ENCODE results near the gene ANKMY1. TPM values are rescaled to one million over a fixed set of nuclear protein-coding genes. Genes with fewer than 3 reads are reported as not detected.

Gene ANKMY1
- total and polyA plus RNA-seq, 2 experiments from 2014 or later, result 2.3 to 8.9 TPM

GRCh38 chr2:240593703-240594451 is 36.1 kb upstream of the ANKMY1 start:
- Histone ChIP-seq H3F3A (replicated peaks; ENCODE audit: low read depth) (no peaks in the 10 kb centered on the region), H3K9me2 (ENCODE audit: insufficient read depth) (no peaks in the 10 kb centered on the region), H3K4me3 (no peak overlapping the region), H3K27ac (ENCODE audit: low read depth) (no peak overlapping the region), H2AFZ (no peak overlapping the region), H3K36me3 (ENCODE audit: insufficient read depth) (no peaks in the 10 kb centered on the region), H3K4me2 (no peak overlapping the region), H3K79me2 (replicated peaks; ENCODE audit: insufficient read depth) (peaks cover 33% of the 10 kb centered on the region), H3K27me3 (ENCODE audit: insufficient read depth) (no peaks in the 10 kb centered on the region), H3K4me1 (ENCODE audit: insufficient read depth) (no peaks in the 10 kb centered on the region), H4K20me1 (replicated peaks; ENCODE audit: insufficient read depth) (peaks cover 3% of the 10 kb centered on the region)
- no peak for ATAC-seq
- no peak for DNase-seq (ENCODE audit: low spot score)
- Mint-ChIP-seq H3K9me3 (no peaks in the 10 kb centered on the region), H3K27ac (no peak overlapping the region), H3K4me3 (no peak overlapping the region), H3K36me3 (ENCODE audit: low read depth) (peaks cover 3% of the 10 kb centered on the region; the same call in 2 of the 3 replicates), H3K4me1 (peaks cover 3% of the 10 kb centered on the region), H3K27me3 (ENCODE audit: insufficient read depth, low read depth, poor library complexity) (peaks cover 1% of the 10 kb centered on the region)
- TF ChIP-seq JUNB (IDR thresholded peaks at IDR 0.05; ENCODE audit: unreplicated experiment) (no peak), STAT1 (IDR thresholded peaks at IDR 0.05; ENCODE audit: unreplicated experiment) (no peak), EZH2 (IDR thresholded peaks at IDR 0.05; ENCODE audit: low read depth, unreplicated experiment) (no peak), ZNF462 (CRISPR knock-in tag; IDR thresholded peaks at IDR 0.05) (no peak), REST (IDR thresholded peaks at IDR 0.05; ENCODE audit: unreplicated experiment) (no peak), CREB1 (CRISPR knock-in tag; IDR thresholded peaks at IDR 0.05; ENCODE audit: low read depth) (no peak), NANOG (IDR thresholded peaks at IDR 0.05; ENCODE audit: borderline replicate concordance) (no peak), ZNF114 (CRISPR knock-in tag; IDR thresholded peaks at IDR 0.05) (no peak), POLR2AphosphoS5 (IDR thresholded peaks at IDR 0.05; ENCODE audit: low read depth) (no peak), CTCF (conservative IDR thresholded peaks at IDR 0.05; ENCODE audit: low read depth in 2 of 2) (no peak)
- TF ChIP-seq, protein P1, sequence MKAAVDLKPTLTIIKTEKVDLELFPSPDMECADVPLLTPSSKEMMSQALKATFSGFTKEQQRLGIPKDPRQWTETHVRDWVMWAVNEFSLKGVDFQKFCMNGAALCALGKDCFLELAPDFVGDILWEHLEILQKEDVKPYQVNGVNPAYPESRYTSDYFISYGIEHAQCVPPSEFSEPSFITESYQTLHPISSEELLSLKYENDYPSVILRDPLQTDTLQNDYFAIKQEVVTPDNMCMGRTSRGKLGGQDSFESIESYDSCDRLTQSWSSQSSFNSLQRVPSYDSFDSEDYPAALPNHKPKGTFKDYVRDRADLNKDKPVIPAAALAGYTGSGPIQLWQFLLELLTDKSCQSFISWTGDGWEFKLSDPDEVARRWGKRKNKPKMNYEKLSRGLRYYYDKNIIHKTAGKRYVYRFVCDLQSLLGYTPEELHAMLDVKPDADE (IDR thresholded peaks at IDR 0.05), result no peak
